ENCODE measurements around the gene RXRB.

RXRB gene

GRCh38 chr6:33168284-33168601 is 32.2 kb downstream of the RXRB start:
- Histone ChIP-seq H3K27ac (replicated peaks) (no peak overlapping the region), H3K4me3 (replicated peaks; ENCODE audit: insufficient read depth, low read length) (no peak overlapping the region), H3K27me3 (ENCODE audit: insufficient read depth, poor library complexity, severe bottlenecking) (no peaks in the 10 kb centered on the region)
- DNase-seq (ENCODE audit: low read depth in 1 of 2, low spot score in 1 of 2): no peak
- TF ChIP-seq REST (IDR thresholded peaks at IDR 0.05; ENCODE audit: insufficient replicate concordance, low read depth) (no peak), GABPA (IDR thresholded peaks at IDR 0.05; ENCODE audit: low read depth) (no peak), SPI1 (IDR thresholded peaks at IDR 0.05; ENCODE audit: borderline replicate concordance, low read depth) (no peak), CTCF (IDR thresholded peaks at IDR 0.05; ENCODE audit: insufficient read depth, low read length) (no peak), POLR2AphosphoS5 (IDR thresholded peaks at IDR 0.05; ENCODE audit: low read depth) (no peak)

- DNase-seq (ENCODE audit: low read depth in 1 of 2, low spot score in 1 of 2): no peak
- no peaks in the 10 kb centered on the region for H3K27me3 ChIP-seq (ENCODE audit: insufficient read depth, poor library complexity, severe bottlenecking)
- no peak for TF ChIP-seq POLR2AphosphoS5 (IDR thresholded peaks at IDR 0.05; ENCODE audit: low read depth)
- no peak for TF ChIP-seq GABPA (IDR thresholded peaks at IDR 0.05; ENCODE audit: low read depth)
- H3K27ac ChIP-seq (replicated peaks): no peak overlapping the region
- H3K4me3 ChIP-seq (replicated peaks; ENCODE audit: insufficient read depth, low read length): no peak overlapping the region
These were observed 32.8 kb downstream of the RXRB start for GRCh38 chr6:33167374-33168283.

DNA sequence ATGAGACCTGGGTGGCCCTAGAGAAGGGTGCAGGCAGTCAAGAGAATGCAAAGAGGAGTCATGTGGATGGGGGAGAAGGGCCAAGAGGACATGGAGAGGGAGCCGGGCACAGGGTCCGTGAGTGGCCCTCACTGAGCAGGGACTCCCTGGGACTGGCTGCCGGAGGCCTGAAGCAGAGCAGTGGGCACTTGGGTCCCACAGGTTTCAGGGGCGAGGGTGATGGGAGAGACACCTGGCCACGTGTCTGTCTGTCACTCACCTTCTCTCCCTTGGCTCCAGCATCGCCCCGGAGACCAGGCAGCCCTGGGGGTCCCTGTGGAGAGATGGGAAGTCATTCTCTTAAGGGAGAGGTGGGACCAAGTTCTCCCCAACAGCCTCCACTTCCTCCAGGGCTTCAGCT is 33.7 kb downstream of the RXRB start:
- TF ChIP-seq GABPA (IDR thresholded peaks at IDR 0.05; ENCODE audit: low read depth) (no peak), REST (IDR thresholded peaks at IDR 0.05; ENCODE audit: insufficient replicate concordance, low read depth) (no peak), CTCF (IDR thresholded peaks at IDR 0.05; ENCODE audit: insufficient read depth, low read length) (no peak), POLR2AphosphoS5 (IDR thresholded peaks at IDR 0.05; ENCODE audit: low read depth) (no peak), SPI1 (IDR thresholded peaks at IDR 0.05; ENCODE audit: borderline replicate concordance, low read depth) (no peak)
- H3K27ac ChIP-seq (replicated peaks): no peak overlapping the region
- DNase-seq (ENCODE audit: low read depth in 1 of 2, low spot score in 1 of 2): no peak
- no peaks in the 10 kb centered on the region for H3K27me3 ChIP-seq (ENCODE audit: insufficient read depth, poor library complexity, severe bottlenecking)
- no peak overlapping the region for H3K4me3 ChIP-seq (replicated peaks; ENCODE audit: insufficient read depth, low read length)

- Histone ChIP-seq H3K27ac (replicated peaks) (no peak overlapping the region), H3K27me3 (ENCODE audit: insufficient read depth, poor library complexity, severe bottlenecking) (no peaks in the 10 kb centered on the region), H3K4me3 (replicated peaks; ENCODE audit: insufficient read depth, low read length) (no peak overlapping the region)
- TF ChIP-seq REST (IDR thresholded peaks at IDR 0.05; ENCODE audit: insufficient replicate concordance, low read depth): no peak
- TF ChIP-seq POLR2AphosphoS5 (IDR thresholded peaks at IDR 0.05; ENCODE audit: low read depth): no peak
- no peak for TF ChIP-seq CTCF (IDR thresholded peaks at IDR 0.05; ENCODE audit: insufficient read depth, low read length)
- no peak for TF ChIP-seq SPI1 (IDR thresholded peaks at IDR 0.05; ENCODE audit: borderline replicate concordance, low read depth)
- TF ChIP-seq GABPA (IDR thresholded peaks at IDR 0.05; ENCODE audit: low read depth): no peak
- DNase-seq (ENCODE audit: low read depth in 1 of 2, low spot score in 1 of 2): no peak
These were observed 34.1 kb downstream of the RXRB start for GRCh38 chr6:33166363-33166762.

Measured in HL-60 (cell line).